ENCODE measurements around the gene TIGD7. TPM values are rescaled to one million over a fixed set of nuclear protein-coding genes. Genes with fewer than 3 reads are reported as not detected.
"Not testable (repeated sequence)": the region's sequence is repeated elsewhere in the genome, so short reads cannot be mapped to it uniquely, and the experiment has no call there.

The TIGD7 gene
- total RNA-seq, 1 donor from 2014 or later, result 1.6 TPM

- TF ChIP-seq CTCF (IDR thresholded peaks at IDR 0.05), result no peak
- intact Hi-C loops (cut with DNase I), result loop anchor here (1.0 to 5.0 kb wide), 4 partner anchors 18 to 160 kb away; partner anchors contain the start of genes NAA60, TIGD7, ZNF597 and ZNF75A
- Histone ChIP-seq H3K4me3 (peak overlapping the region; percentile 92 to 96), H3K27me3 (no peaks in the 10 kb centered on the region), H3K4me1 (peaks cover 12 to 13% of the 10 kb centered on the region in 2 donors), H3K27ac (peak overlapping the region; percentile 95 to 100), H3K36me3 (peaks cover 20 to 23% of the 10 kb centered on the region in 2 donors), H3K9me3 (peaks cover 10 to 15% of the 10 kb centered on the region in 2 donors)
- no peak for DNase-seq (ENCODE audit: low spot score in 2 of 2)
Observed at GRCh38 chr16:3282103-3282729, 23.0 kb downstream of the TIGD7 start.

GRCh38 chr16:3281222-3281820 is 23.9 kb downstream of the TIGD7 start:
- no peak for DNase-seq (ENCODE audit: low spot score in 2 of 2)
- peaks cover 3 to 8% of the 10 kb centered on the region in 2 donors for H3K9me3 ChIP-seq
- peaks cover 11 to 14% of the 10 kb centered on the region in 2 donors for H3K36me3 ChIP-seq
- no peak overlapping the region for H3K27ac ChIP-seq
- intact Hi-C loops (cut with DNase I), result loop anchor here (5.0 kb wide), 1 partner anchor 161 kb away; the partner anchor contains the start of genes NAA60 and ZNF597
- no peak overlapping the region for H3K4me3 ChIP-seq
- TF ChIP-seq CTCF (IDR thresholded peaks at IDR 0.05), result no peak
- no peaks in the 10 kb centered on the region for H3K27me3 ChIP-seq
- peaks cover 12 to 13% of the 10 kb centered on the region in 2 donors for H3K4me1 ChIP-seq

- intact Hi-C loops (cut with DNase I), result no loop called here
- no peaks in the 10 kb centered on the region for H3K27me3 ChIP-seq
- TF ChIP-seq CTCF (IDR thresholded peaks at IDR 0.05), result no peak
- no peaks in the 10 kb centered on the region for H3K9me3 ChIP-seq
- no peak overlapping the region for H3K27ac ChIP-seq
- H3K36me3 ChIP-seq, result no peaks in the 10 kb centered on the region
- DNase-seq (ENCODE audit: low spot score in 2 of 2), result no peak
- no peak overlapping the region for H3K4me3 ChIP-seq
- H3K4me1 ChIP-seq, result no peaks in the 10 kb centered on the region
Observed at GRCh38 chr16:3276679-3277078, 28.6 kb downstream of the TIGD7 start.

GRCh38 chr16:3274947-3275346 is 30.3 kb downstream of the TIGD7 start:
- Histone ChIP-seq H3K4me1 (no peaks in the 10 kb centered on the region), H3K27ac (no peak overlapping the region), H3K4me3 (no peak overlapping the region), H3K9me3 (no peaks in the 10 kb centered on the region), H3K27me3 (no peaks in the 10 kb centered on the region), H3K36me3 (no peaks in the 10 kb centered on the region)
- intact Hi-C loops (cut with DNase I), result no loop called here
- TF ChIP-seq CTCF (IDR thresholded peaks at IDR 0.05), result no peak
- no peak for DNase-seq (ENCODE audit: low spot score in 2 of 2)

GRCh38 chr16:3274490-3274889 is 30.7 kb downstream of the TIGD7 start:
- intact Hi-C loops (cut with DNase I), result no loop called here
- no peak for DNase-seq (ENCODE audit: low spot score in 2 of 2)
- Histone ChIP-seq H3K9me3 (no peaks in the 10 kb centered on the region), H3K4me3 (no peak overlapping the region), H3K36me3 (no peaks in the 10 kb centered on the region), H3K4me1 (no peaks in the 10 kb centered on the region), H3K27me3 (no peaks in the 10 kb centered on the region), H3K27ac (no peak overlapping the region)
- TF ChIP-seq CTCF (IDR thresholded peaks at IDR 0.05), result no peak

- H3K9me3 ChIP-seq; H3K4me1 ChIP-seq; H3K27me3 ChIP-seq; H3K36me3 ChIP-seq; DNase-seq (ENCODE audit: low spot score in 2 of 2); H3K27ac ChIP-seq; intact Hi-C loops (cut with DNase I); H3K4me3 ChIP-seq: not testable (repeated sequence)
Observed at GRCh38 chr16:3271281-3271680, 33.9 kb downstream of the TIGD7 start.

GRCh38 chr16:3270718-3271117 is 34.5 kb downstream of the TIGD7 start:
- H3K27me3 ChIP-seq; H3K27ac ChIP-seq; H3K36me3 ChIP-seq; H3K4me3 ChIP-seq; H3K4me1 ChIP-seq; intact Hi-C loops (cut with DNase I); DNase-seq (ENCODE audit: low spot score in 2 of 2); H3K9me3 ChIP-seq: not testable (repeated sequence)
